HG02840 (cell line): ENCODE data around the gene BNIP3.
"Not testable (repeated sequence)": the region's sequence is repeated elsewhere in the genome, so short reads cannot be mapped to it uniquely, and the experiment has no call there.

Source experiments
- ATAC-seq: cut with Tn5 transposase; IDR thresholded peaks from one replicate; pipeline ENCODE4 v1.9.1; 2021; ENCODE audit warnings: mild to moderate bottlenecking, moderate library complexity, moderate number of reproducible peaks; ENCODE audit not compliant: unreplicated experiment, low FRiP score

BNIP3 gene

GRCh38 chr10:132003282-132003924 is 21.7 kb upstream of the BNIP3 start:
- no peak for ATAC-seq

GRCh38 chr10:132002004-132002403 is 20.3 kb upstream of the BNIP3 start:
- no peak for ATAC-seq

GRCh38 chr10:132001238-132001972 is 19.7 kb upstream of the BNIP3 start:
- ATAC-seq = no peak

- ATAC-seq = no peak
Observed at GRCh38 chr10:131998845-131999681, 17.3 kb upstream of the BNIP3 start.

- ATAC-seq = no peak
Observed at GRCh38 chr10:131998050-131998844, 16.5 kb upstream of the BNIP3 start.

GRCh38 chr10:131997366-131998049 is 15.8 kb upstream of the BNIP3 start:
- no peak for ATAC-seq

GRCh38 chr10:131996466-131997365 is 15.0 kb upstream of the BNIP3 start:
- no peak for ATAC-seq

GRCh38 chr10:131994435-131994834 is 12.7 kb upstream of the BNIP3 start:
- no peak for ATAC-seq

- ATAC-seq = no peak
Observed at GRCh38 chr10:131993275-131993674, 11.6 kb upstream of the BNIP3 start.

- ATAC-seq = no peak
Observed at GRCh38 chr10:131991726-131992125, 10.0 kb upstream of the BNIP3 start.

GRCh38 chr10:131987786-131988185 is 6.1 kb upstream of the BNIP3 start:
- not testable (repeated sequence) for ATAC-seq

- not testable (repeated sequence) for ATAC-seq
Observed at GRCh38 chr10:131987301-131987700, 5.6 kb upstream of the BNIP3 start.

GRCh38 chr10:131986851-131987250 is 5.1 kb upstream of the BNIP3 start:
- not testable (repeated sequence) for ATAC-seq

- no peak for ATAC-seq
Observed at GRCh38 chr10:131983780-131984179, 2.1 kb upstream of the BNIP3 start.

GRCh38 chr10:131982796-131983195 is 1.1 kb upstream of the BNIP3 start:
- ATAC-seq = no peak

- ATAC-seq = peak; percentile 25
Observed at GRCh38 chr10:131982185-131982756, 548 bp upstream of the BNIP3 start.

GRCh38 chr10:131980761-131981428 is 828 bp downstream of the BNIP3 start:
- no peak for ATAC-seq

GRCh38 chr10:131980321-131980720 is 1.4 kb downstream of the BNIP3 start:
- no peak for ATAC-seq
